IMR-90 (cell line): Measurements from ENCODE around the gene SMARCAD1.

Source experiments
- BHLHE40 ChIP-seq: fragments of 150-350 bp; IDR thresholded peaks from 2 replicates; pipeline ENCODE4 v1.6.1; 2016; ENCODE audit warnings: mild to moderate bottlenecking, low read depth, low read length
- CEBPB ChIP-seq: IDR thresholded peaks from 2 replicates; pipeline ENCODE4 v1.6.1; 2012; ENCODE audit warnings: low read depth, low read length, improper control_type of control experiment
- CTCF ChIP-seq: conservative IDR thresholded peaks from 2 replicates; pipeline ENCODE4 v1.5.1; 2012; ENCODE audit warnings: mild to moderate bottlenecking, low read depth, low read length, improper control_type of control experiment
- FOS ChIP-seq: fragments of 150-350 bp; IDR thresholded peaks from 2 replicates; pipeline ENCODE4 v1.6.1; 2016; ENCODE audit warnings: low read depth, low read length
- MAFK ChIP-seq: IDR thresholded peaks from 2 replicates; pipeline ENCODE4 v1.6.1; 2012; ENCODE audit warnings: low read depth, low read length, improper control_type of control experiment
- MAZ ChIP-seq: IDR thresholded peaks from 2 replicates; pipeline ENCODE4 v1.6.1; 2012; ENCODE audit warnings: low read depth, mild to moderate bottlenecking, low read length, improper control_type of control experiment, moderate library complexity, borderline replicate concordance
- NFE2L2 ChIP-seq: fragments of 150-350 bp; IDR thresholded peaks from 2 replicates; pipeline ENCODE4 v1.6.1; 2016; ENCODE audit warnings: low read depth, mild to moderate bottlenecking, low read length
- POLR2A ChIP-seq: IDR thresholded peaks from 2 replicates; pipeline ENCODE4 v1.6.1; 2012; ENCODE audit warnings: mild to moderate bottlenecking, low read depth, low read length
- RAD21 ChIP-seq: IDR thresholded peaks from 2 replicates; pipeline ENCODE4 v1.6.1; 2012; ENCODE audit warnings: low read length, improper control_type of control experiment
- RCOR1 ChIP-seq: IDR thresholded peaks from 2 replicates; pipeline ENCODE4 v1.6.1; 2012; ENCODE audit warnings: mild to moderate bottlenecking, low read length, improper control_type of control experiment; ENCODE audit not compliant: insufficient replicate concordance
- RFX5 ChIP-seq: IDR thresholded peaks from 2 replicates; pipeline ENCODE4 v1.8.0; 2012; ENCODE audit warnings: low read depth, mild to moderate bottlenecking, low read length, moderate library complexity
- USF2 ChIP-seq: fragments of 150-350 bp; IDR thresholded peaks from 2 replicates; pipeline ENCODE4 v1.6.1; 2017; ENCODE audit warnings: mild to moderate bottlenecking, antibody characterized with exemption, low read length, low read depth

- no peak for TF ChIP-seq FOS
- no peak for TF ChIP-seq POLR2A
- TF ChIP-seq CTCF: no peak
- no peak for TF ChIP-seq CEBPB
- no peak for TF ChIP-seq RCOR1
- no peak for TF ChIP-seq MAZ
- no peak for TF ChIP-seq RAD21
- no peak for TF ChIP-seq NFE2L2
- no peak for TF ChIP-seq RFX5
- no peak for TF ChIP-seq BHLHE40
- no peak for TF ChIP-seq MAFK
- TF ChIP-seq USF2: no peak
Measured at GRCh38 chr4:94338681-94339351, 131.2 kb downstream of the SMARCAD1 start.
